ENCODE data around the gene CATSPER1. TPM values are rescaled to one million over a fixed set of nuclear protein-coding genes. Genes with fewer than 3 reads are reported as not detected.

Gene CATSPER1
- total RNA-seq, 1 donor from 2014 or later = 0.29 TPM

DNA sequence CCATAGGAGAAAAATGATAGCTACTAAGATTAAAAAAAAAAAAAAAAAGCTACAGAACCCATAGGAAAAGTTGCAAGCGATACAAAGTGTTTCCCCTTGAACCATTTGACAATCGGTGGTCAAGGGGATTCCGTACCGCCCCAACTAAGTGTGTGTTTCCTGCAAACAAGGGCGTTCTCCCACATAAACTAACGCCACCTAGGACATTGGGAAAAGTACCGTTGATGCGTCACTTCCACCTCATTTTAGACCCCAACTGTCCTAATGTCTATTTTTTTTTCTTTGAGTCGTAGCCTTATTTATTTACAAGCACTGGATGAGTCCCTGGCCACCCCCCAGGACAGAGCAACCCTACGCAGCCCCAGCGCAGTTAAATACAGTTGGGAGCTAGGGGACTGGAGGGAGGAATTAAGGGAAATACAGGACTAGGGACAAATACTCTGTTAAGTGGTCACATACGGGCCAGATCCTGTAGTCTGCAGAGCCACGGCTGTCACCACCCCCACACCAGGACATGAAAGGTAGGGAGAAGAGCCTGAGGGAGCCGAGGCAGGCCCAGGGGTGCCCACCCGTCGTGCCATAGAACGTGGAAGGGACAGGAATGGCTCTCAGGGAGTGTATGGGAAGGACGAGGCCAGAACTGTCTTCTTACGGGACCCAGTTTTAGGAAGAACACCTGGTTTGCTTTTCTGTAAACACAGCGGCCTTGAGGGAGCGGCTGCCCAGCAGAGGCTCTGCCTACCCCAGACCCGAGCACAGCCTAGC lies 43.3 kb downstream of the CATSPER1 start:
- DNase-seq (ENCODE audit: low read depth) = no peak
- no peak for TF ChIP-seq CTCF (IDR thresholded peaks at IDR 0.05; ENCODE audit: insufficient read depth, low read length, poor library complexity, severe bottlenecking)
- Histone ChIP-seq H3K36me3 (ENCODE audit: control insufficient read depth, insufficient read depth, low read length) (peaks cover 1% of the 10 kb centered on the region), H3K4me3 (ENCODE audit: low read depth, low read length) (no peak overlapping the region), H3K27me3 (ENCODE audit: control insufficient read depth, insufficient read depth, low read length) (no peaks in the 10 kb centered on the region)

DNA sequence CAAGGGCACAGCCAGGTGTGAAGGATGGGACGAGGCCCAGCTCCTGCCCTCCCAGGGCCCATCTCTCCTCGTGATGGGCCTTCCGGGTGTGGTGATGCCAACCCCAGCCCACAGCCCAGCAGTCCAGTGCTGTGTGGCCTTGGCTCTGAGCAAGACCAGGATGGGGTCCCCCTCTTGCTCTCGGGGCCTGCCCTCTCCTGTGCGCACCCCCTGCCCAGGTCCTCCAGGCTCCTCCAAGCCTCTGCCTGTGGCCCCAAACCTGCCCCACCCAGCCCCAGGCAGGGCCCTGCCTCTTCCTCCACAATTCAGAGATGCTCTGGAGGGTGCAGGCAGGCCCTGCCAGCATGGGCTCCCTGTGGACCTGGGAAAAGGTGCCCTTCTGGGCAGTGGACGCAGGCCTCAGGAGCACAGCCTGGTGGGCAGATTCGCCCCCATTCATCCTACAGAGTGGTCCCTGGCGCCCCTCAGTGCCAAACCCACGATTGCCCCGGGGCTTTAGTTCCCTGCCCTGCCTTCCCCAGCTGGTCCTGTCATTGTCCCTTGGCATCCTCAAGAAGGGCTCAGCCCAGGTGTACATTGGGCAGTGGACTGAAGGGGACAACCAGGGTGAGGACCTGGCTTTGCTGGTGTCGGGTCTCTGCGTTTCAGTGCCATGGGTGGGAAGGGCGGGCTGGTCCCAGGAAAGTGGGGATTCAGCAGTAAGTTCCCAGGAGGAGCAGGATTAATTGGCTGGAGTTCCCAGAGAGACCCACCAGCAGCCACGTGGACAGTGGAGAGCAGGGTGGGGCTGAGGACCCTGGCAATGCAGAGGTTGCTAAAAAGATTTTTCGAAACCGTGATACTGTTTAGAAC lies 44.1 kb downstream of the CATSPER1 start:
- H3K27me3 ChIP-seq (ENCODE audit: control insufficient read depth, insufficient read depth, low read length) = no peaks in the 10 kb centered on the region
- peaks cover 1% of the 10 kb centered on the region for H3K36me3 ChIP-seq (ENCODE audit: control insufficient read depth, insufficient read depth, low read length)
- TF ChIP-seq CTCF (IDR thresholded peaks at IDR 0.05; ENCODE audit: insufficient read depth, low read length, poor library complexity, severe bottlenecking) = no peak
- no peak overlapping the region for H3K4me3 ChIP-seq (ENCODE audit: low read depth, low read length)
- no peak for DNase-seq (ENCODE audit: low read depth)

DNA sequence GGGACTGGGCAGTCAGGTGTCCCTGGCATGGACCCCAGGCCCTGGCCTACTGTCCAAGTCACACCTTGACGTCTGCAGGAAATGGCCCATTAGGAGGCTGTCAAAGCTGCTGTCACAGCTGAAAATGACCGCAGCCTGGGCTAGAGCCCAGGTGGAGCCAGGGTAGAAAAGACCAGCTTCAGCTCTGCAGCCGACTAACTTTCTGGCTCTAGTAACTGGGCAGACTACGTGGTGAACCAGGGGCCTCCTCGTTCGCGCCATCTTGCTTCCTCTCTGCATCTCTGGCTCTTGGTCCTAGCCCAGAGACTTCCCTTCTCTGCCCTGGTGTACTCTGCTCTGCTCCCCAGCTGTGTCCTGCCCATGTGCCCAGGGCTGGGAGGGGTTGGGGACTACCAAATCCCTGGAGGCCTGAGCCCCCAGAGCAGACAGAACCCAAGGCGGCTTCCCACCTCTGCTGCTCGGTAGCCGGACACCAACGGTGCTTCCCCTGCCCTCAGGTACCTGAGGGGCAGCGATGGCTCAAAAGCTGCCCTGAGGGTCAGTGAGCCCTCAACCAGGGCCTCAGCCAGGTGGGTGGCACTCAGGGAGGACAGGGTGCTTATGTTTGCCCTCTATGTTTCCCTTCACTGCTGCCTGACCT lies 45.1 kb downstream of the CATSPER1 start:
- Histone ChIP-seq H3K27me3 (ENCODE audit: control insufficient read depth, insufficient read depth, low read length) (no peaks in the 10 kb centered on the region), H3K4me3 (ENCODE audit: low read depth, low read length) (no peak overlapping the region), H3K36me3 (ENCODE audit: control insufficient read depth, insufficient read depth, low read length) (peaks cover 1% of the 10 kb centered on the region)
- TF ChIP-seq CTCF (IDR thresholded peaks at IDR 0.05; ENCODE audit: insufficient read depth, low read length, poor library complexity, severe bottlenecking) = no peak
- no peak for DNase-seq (ENCODE audit: low read depth)

DNA sequence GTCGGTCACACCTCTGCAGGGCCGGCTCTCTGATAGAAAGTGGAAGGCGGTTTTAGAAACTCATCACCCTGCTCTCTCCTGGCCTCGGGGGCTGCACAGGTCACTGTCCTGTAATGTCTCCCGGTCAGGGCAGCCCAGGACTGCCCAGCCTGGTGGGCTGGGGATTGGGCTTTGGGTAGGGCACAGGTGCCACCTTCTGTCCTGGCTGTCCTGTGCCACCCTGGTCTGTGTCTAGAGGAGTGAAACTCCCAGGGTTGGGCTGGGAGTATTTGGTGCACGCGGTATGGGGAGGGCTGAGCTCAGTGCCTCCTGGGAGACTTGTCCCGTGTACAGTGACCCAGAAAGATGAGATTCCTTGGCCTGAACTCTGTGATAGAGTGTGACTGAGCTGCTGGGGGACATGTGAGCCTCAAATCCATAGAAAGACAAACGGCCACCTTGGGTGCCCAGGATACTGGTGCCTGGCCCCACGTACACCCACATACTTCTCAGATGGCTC lies 47.0 kb downstream of the CATSPER1 start:
- Histone ChIP-seq H3K27me3 (ENCODE audit: control insufficient read depth, insufficient read depth, low read length) (no peaks in the 10 kb centered on the region), H3K4me3 (ENCODE audit: low read depth, low read length) (no peak overlapping the region), H3K36me3 (ENCODE audit: control insufficient read depth, insufficient read depth, low read length) (peaks cover 1% of the 10 kb centered on the region)
- TF ChIP-seq CTCF (IDR thresholded peaks at IDR 0.05; ENCODE audit: insufficient read depth, low read length, poor library complexity, severe bottlenecking) = no peak
- no peak for DNase-seq (ENCODE audit: low read depth)

- Histone ChIP-seq H3K4me3 (ENCODE audit: low read depth, low read length) (no peak overlapping the region), H3K36me3 (ENCODE audit: control insufficient read depth, insufficient read depth, low read length) (peaks cover 1% of the 10 kb centered on the region), H3K27me3 (ENCODE audit: control insufficient read depth, insufficient read depth, low read length) (no peaks in the 10 kb centered on the region)
- TF ChIP-seq CTCF (IDR thresholded peaks at IDR 0.05; ENCODE audit: insufficient read depth, low read length, poor library complexity, severe bottlenecking) = no peak
- DNase-seq (ENCODE audit: low read depth) = no peak
These were observed 47.7 kb downstream of the CATSPER1 start for GRCh38 chr11:65978391-65979238.

Measured in kidney epithelial cell (primary cell).